Astrocyte (in vitro differentiated cells and primary cell): ENCODE results near the gene ELAVL2.

ENCODE experiments used
- CTCF ChIP-seq: IDR thresholded peaks from 2 replicates; pipeline ENCODE4 v1.5.1; 2011; ENCODE audit warnings: low read depth, mild to moderate bottlenecking, inconsistent platforms, low read length, moderate library complexity; ENCODE audit not compliant: insufficient read depth
- EZH2 ChIP-seq: IDR thresholded peaks from 2 replicates; pipeline ENCODE4 v1.6.1; 2012; ENCODE audit warnings: mild to moderate bottlenecking, low read length, inconsistent platforms; ENCODE audit not compliant: insufficient read depth

- TF ChIP-seq CTCF = no peak
- no peak for TF ChIP-seq EZH2
These were observed 5.1 kb upstream of the ELAVL2 start for GRCh38 chr9:23830929-23831730.
